Osteocyte (in vitro differentiated cells): Measurements from ENCODE around the gene CRAT. TPM values are rescaled to one million over a fixed set of nuclear protein-coding genes. Genes with fewer than 3 reads are reported as not detected.
"Not testable (repeated sequence)": the region's sequence is repeated elsewhere in the genome, so short reads cannot be mapped to it uniquely, and the experiment has no call there.

Experiments used
- DNase-seq: peaks from one replicate; pipeline ENCODE4 v3.0.0; 2021; ENCODE audit warnings: mixed read lengths; ENCODE audit not compliant: unreplicated experiment; ENCODE audit errors: extremely low spot score
- H3K27ac Mint-ChIP-seq: one replicate; pipeline ENCODE4 v1.8.0; 2021; ENCODE audit warnings: mild to moderate bottlenecking, mixed read lengths; ENCODE audit not compliant: unreplicated experiment
- H3K27me3 Mint-ChIP-seq: one replicate; pipeline ENCODE4 v1.8.0; 2021; ENCODE audit warnings: mixed read lengths; ENCODE audit not compliant: unreplicated experiment
- H3K36me3 Mint-ChIP-seq: one replicate; pipeline ENCODE4 v1.8.0; 2021; ENCODE audit warnings: mixed read lengths; ENCODE audit not compliant: unreplicated experiment
- H3K4me1 Mint-ChIP-seq: one replicate; pipeline ENCODE4 v1.8.0; 2021; ENCODE audit warnings: mixed read lengths; ENCODE audit not compliant: unreplicated experiment
- H3K4me3 Mint-ChIP-seq: one replicate; pipeline ENCODE4 v1.8.0; 2021; ENCODE audit warnings: mild to moderate bottlenecking, moderate library complexity, mixed read lengths; ENCODE audit not compliant: unreplicated experiment
- H3K9me3 Mint-ChIP-seq: one replicate; pipeline ENCODE4 v1.8.0; 2021; ENCODE audit warnings: mixed read lengths; ENCODE audit not compliant: unreplicated experiment
- CTCF ChIP-seq: fragments of 200-600 bp; sonication (generic); IDR thresholded peaks from 2 replicates; pipeline ENCODE4 v1.5.0; 2021; ENCODE audit warnings: antibody characterized with exemption, mild to moderate bottlenecking, moderate library complexity
- total RNA-seq: library from RNA; stranded (reverse); gene quantifications from 2 replicates; pipeline ENCODE4 v1.2.1, GENCODE V29; 2021

Gene CRAT
- total RNA-seq, 1 donor from 2014 or later, result 55.1 TPM

- DNase-seq, result no peak
- H3K4me3 Mint-ChIP-seq, result no peak overlapping the region
- H3K27ac Mint-ChIP-seq, result peak overlapping the region; percentile 90
- no peaks in the 10 kb centered on the region for H3K27me3 Mint-ChIP-seq
- H3K4me1 Mint-ChIP-seq, result peaks cover 38% of the 10 kb centered on the region
- no peak for TF ChIP-seq CTCF
- H3K36me3 Mint-ChIP-seq, result peaks cover 19% of the 10 kb centered on the region
- no peaks in the 10 kb centered on the region for H3K9me3 Mint-ChIP-seq
These were observed 10.9 kb upstream of the CRAT start for GRCh38 chr9:129121483-129121882.

- H3K9me3 Mint-ChIP-seq, result no peaks in the 10 kb centered on the region
- peak overlapping the region; percentile 50 for H3K27ac Mint-ChIP-seq
- peaks cover 38% of the 10 kb centered on the region for H3K4me1 Mint-ChIP-seq
- no peak for TF ChIP-seq CTCF
- DNase-seq, result no peak
- no peaks in the 10 kb centered on the region for H3K27me3 Mint-ChIP-seq
- peaks cover 12% of the 10 kb centered on the region for H3K36me3 Mint-ChIP-seq
- H3K4me3 Mint-ChIP-seq, result no peak overlapping the region
These were observed 8.2 kb upstream of the CRAT start for GRCh38 chr9:129118799-129119198.

GRCh38 chr9:129113645-129114304, 3.2 kb upstream of the CRAT start:
- Mint-ChIP-seq H3K36me3 (no peaks in the 10 kb centered on the region), H3K9me3 (no peaks in the 10 kb centered on the region), H3K4me3 (no peak overlapping the region), H3K27ac (no peak overlapping the region), H3K4me1 (peaks cover 38% of the 10 kb centered on the region), H3K27me3 (no peaks in the 10 kb centered on the region)
- DNase-seq, result no peak
- no peak for TF ChIP-seq CTCF

GRCh38 chr9:129112526-129112925, 1.9 kb upstream of the CRAT start:
- Mint-ChIP-seq H3K27ac (peak overlapping the region; percentile 97), H3K4me3 (peak overlapping the region; percentile 96), H3K4me1 (peaks cover 40% of the 10 kb centered on the region)
- H3K36me3 Mint-ChIP-seq, H3K27me3 Mint-ChIP-seq, H3K9me3 Mint-ChIP-seq, DNase-seq: not testable (repeated sequence)

GRCh38 chr9:129111528-129112151, 1.0 kb upstream of the CRAT start:
- DNase-seq, result no peak
- Mint-ChIP-seq H3K36me3 (peaks cover 8% of the 10 kb centered on the region), H3K27ac (peak overlapping the region; percentile 97), H3K27me3 (no peaks in the 10 kb centered on the region), H3K9me3 (no peaks in the 10 kb centered on the region), H3K4me1 (peaks cover 40% of the 10 kb centered on the region), H3K4me3 (peak overlapping the region; percentile 96)
- no peak for TF ChIP-seq CTCF
